Measurements from ENCODE around the gene CELSR2. TPM values are rescaled to one million over a fixed set of nuclear protein-coding genes. Genes with fewer than 3 reads are reported as not detected.
A peak's percentile ranks its signal among the peaks of the same experiment; 100 is the strongest.

CELSR2 gene
- polyA plus RNA-seq, 6 donors from 2014 or later = 0.06 to 0.17 TPM; not detected in 4

DNA sequence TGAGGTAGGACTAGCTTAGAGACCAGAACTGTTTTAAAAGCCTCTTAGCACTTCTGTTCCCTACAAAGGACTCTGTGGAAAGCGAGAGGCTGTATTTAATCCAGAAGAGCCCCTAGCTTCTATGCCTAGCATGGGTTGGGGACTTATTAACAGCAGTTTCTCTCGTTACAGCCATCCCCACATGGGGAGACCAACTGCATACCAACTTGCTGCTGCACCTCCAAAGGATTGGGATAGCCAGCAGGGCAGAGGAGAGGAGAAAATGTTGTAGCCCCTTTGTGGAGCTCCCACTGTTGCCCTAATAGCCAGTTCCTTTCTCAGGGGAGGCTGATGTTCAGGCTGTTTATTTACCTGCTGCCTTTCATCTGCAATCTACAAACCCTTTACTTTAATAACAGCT, 11.0 kb upstream of the CELSR2 start:
- Mint-ChIP-seq H3K27ac (no peak overlapping the region), H3K27me3 (peaks cover 7 to 19% (median 18%) of the 10 kb centered on the region in 3 donors), H3K4me3 (no peak overlapping the region), H3K36me3 (peaks cover 16 to 33% of the 10 kb centered on the region in 2 donors), H3K9me3 (no peaks in the 10 kb centered on the region), H3K4me1 (peaks cover 15 to 23% (median 20%) of the 10 kb centered on the region in 3 donors)
- DNase-seq (no peak), ATAC-seq (ENCODE audit: low read depth in 2 of 2) (no peak)

DNA sequence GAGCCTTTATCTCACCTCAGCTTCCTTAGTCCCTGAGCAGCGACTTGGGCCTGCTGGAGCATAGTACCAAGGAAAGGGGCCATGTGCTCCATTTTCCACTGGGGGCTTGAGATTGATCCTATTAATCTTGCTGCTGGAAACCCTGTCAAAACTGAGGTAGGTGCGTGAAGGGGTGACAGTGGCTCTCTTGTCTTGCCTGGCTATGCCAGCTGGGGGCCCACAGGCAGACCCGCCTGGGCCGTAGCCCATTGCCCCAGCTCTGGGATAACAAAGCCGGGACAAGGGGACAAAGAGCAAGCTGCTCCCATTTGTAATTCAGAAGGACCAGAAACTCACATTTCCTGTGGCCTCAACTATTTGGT, 10.3 kb upstream of the CELSR2 start:
- Mint-ChIP-seq H3K4me1 (peaks cover 15 to 24% (median 20%) of the 10 kb centered on the region in 3 donors), H3K36me3 (peaks cover 16 to 33% of the 10 kb centered on the region in 2 donors), H3K27me3 (peaks cover 7 to 24% (median 23%) of the 10 kb centered on the region in 3 donors), H3K27ac (peak overlapping the region in 1 of 6 donors; percentile 70), H3K9me3 (no peaks in the 10 kb centered on the region), H3K4me3 (no peak overlapping the region)
- no peak for DNase-seq
- ATAC-seq (ENCODE audit: low read depth in 2 of 2) = no peak

GRCh38 chr1:109239409-109240068, 9.8 kb upstream of the CELSR2 start:
- Mint-ChIP-seq H3K4me3 (no peak overlapping the region), H3K9me3 (no peaks in the 10 kb centered on the region), H3K36me3 (peaks cover 16 to 33% of the 10 kb centered on the region in 2 donors), H3K27me3 (peaks cover 12 to 29% (median 28%) of the 10 kb centered on the region in 3 donors), H3K27ac (peak overlapping the region in 1 of 6 donors; percentile 88), H3K4me1 (peaks cover 15 to 29% (median 20%) of the 10 kb centered on the region in 3 donors)
- peak; percentile 74 to 86 for ATAC-seq (ENCODE audit: low read depth in 2 of 2)
- DNase-seq = no peak

DNA sequence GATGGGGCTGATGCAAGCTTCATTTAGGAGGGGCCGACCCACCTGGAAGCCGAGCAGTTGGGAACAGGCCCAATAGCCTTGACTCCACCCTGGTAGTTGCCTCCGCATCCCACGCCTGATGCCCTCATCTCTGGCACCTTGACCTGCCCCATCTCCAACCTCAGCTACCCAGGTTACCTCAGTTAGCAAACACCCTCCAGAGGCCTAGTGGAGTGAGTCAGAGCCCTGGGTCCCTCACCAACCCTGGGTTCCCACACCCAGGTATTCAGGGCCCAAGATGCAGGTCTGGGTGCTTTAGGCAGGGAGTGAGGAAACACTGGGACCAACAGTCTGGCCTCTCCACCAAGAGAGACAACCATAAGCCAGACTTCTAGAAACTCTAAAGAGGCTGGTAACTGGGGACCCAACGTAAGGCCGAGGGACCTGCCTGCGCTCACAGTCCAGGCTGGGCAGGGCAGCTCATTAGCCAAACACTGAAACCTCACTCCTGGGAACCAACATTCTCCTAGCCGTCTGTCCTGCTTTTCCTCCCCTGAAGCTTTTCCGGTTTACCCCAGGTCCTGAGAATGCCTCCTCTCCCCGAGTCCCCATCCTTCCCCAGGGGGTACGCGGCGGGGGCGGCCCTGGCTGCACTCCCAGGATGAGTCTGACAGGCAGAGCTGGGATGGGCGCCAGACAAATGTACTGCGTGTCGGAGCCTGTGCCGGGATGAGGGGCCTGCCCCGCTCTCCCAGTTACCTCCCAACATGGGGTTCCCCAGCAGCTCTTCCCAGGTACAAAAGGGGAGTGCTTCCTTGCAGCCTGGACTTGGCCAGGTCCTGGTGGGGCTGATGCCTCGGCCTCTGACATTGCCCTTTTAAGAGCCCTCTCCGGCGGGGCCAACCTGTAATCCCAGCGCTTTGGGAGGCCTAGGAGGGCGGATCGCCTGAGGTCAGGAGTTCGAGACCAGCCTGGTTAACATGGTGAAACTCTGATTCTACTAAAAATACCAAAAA, 8.9 kb upstream of the CELSR2 start:
- no peak for DNase-seq
- H3K9me3 Mint-ChIP-seq = no peaks in the 10 kb centered on the region
- peaks cover 12 to 25% of the 10 kb centered on the region in 2 donors for H3K36me3 Mint-ChIP-seq
- ATAC-seq (ENCODE audit: low read depth in 2 of 2) = no peak
- peak overlapping the region in 1 of 6 donors; percentile 19 for H3K27ac Mint-ChIP-seq
- H3K4me3 Mint-ChIP-seq = peak overlapping the region in 2 of 8 donors; percentile 30 to 67
- peaks cover 15 to 29% (median 20%) of the 10 kb centered on the region in 3 donors for H3K4me1 Mint-ChIP-seq
- H3K27me3 Mint-ChIP-seq = peaks cover 17 to 34% (median 32%) of the 10 kb centered on the region in 3 donors

- peak overlapping the region in 1 of 8 donors; percentile 12 for H3K4me3 Mint-ChIP-seq
- no peak for DNase-seq
- H3K27ac Mint-ChIP-seq = peak overlapping the region in 2 of 6 donors; percentile 19 to 20
- ATAC-seq (ENCODE audit: low read depth in 2 of 2) = no peak
- H3K4me1 Mint-ChIP-seq = peaks cover 15 to 29% (median 20%) of the 10 kb centered on the region in 3 donors
- peaks cover 18 to 37% (median 34%) of the 10 kb centered on the region in 3 donors for H3K27me3 Mint-ChIP-seq
- H3K36me3 Mint-ChIP-seq = peaks cover 5 to 16% of the 10 kb centered on the region in 2 donors
- H3K9me3 Mint-ChIP-seq = no peaks in the 10 kb centered on the region
Measured at GRCh38 chr1:109241344-109241743, 8.0 kb upstream of the CELSR2 start.

GRCh38 chr1:109241841-109242345, 7.4 kb upstream of the CELSR2 start:
- ATAC-seq (ENCODE audit: low read depth in 2 of 2) (no peak), DNase-seq (no peak)
- Mint-ChIP-seq H3K4me1 (peaks cover 15 to 29% (median 20%) of the 10 kb centered on the region in 3 donors), H3K4me3 (no peak overlapping the region), H3K36me3 (peaks cover 5 to 16% of the 10 kb centered on the region in 2 donors), H3K27me3 (peaks cover 22 to 43% (median 40%) of the 10 kb centered on the region in 3 donors), H3K27ac (peak overlapping the region in 2 of 6 donors; percentile 40 to 90), H3K9me3 (no peaks in the 10 kb centered on the region)

GRCh38 chr1:109242387-109242786, 7.0 kb upstream of the CELSR2 start:
- Mint-ChIP-seq H3K4me3 (no peak overlapping the region), H3K4me1 (peaks cover 15 to 29% (median 20%) of the 10 kb centered on the region in 3 donors), H3K27me3 (peaks cover 22 to 46% (median 45%) of the 10 kb centered on the region in 3 donors), H3K27ac (peak overlapping the region in 2 of 6 donors; percentile 40 to 90), H3K9me3 (no peaks in the 10 kb centered on the region), H3K36me3 (peaks cover 5 to 14% of the 10 kb centered on the region in 2 donors)
- no peak for DNase-seq
- ATAC-seq (ENCODE audit: low read depth in 2 of 2) = no peak

DNA sequence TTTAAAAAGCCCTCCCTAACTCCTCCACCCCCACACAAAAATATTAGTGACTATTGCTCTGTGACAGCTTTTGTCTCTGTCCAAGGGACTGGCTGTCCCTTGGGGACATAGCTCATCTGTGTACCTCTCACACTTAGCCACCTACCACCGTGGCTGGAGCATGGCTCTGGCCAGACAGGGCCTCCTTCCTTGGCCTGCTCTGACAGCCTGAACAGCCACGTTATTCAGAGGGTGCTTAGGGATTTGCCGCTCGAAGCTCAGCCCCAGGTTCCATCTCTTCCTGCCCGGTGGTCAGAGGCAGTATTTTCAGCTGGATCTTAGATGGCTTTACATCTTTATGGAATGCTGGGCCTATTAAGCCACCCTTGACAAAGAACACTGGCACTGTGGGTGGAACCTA, 6.1 kb upstream of the CELSR2 start:
- no peak overlapping the region for H3K4me3 Mint-ChIP-seq
- no peak for DNase-seq
- H3K27me3 Mint-ChIP-seq = peaks cover 22 to 50% (median 46%) of the 10 kb centered on the region in 3 donors
- H3K9me3 Mint-ChIP-seq = no peaks in the 10 kb centered on the region
- no peak for ATAC-seq (ENCODE audit: low read depth in 2 of 2)
- H3K27ac Mint-ChIP-seq = peak overlapping the region in 1 of 6 donors; percentile 37
- peaks cover 15 to 29% (median 20%) of the 10 kb centered on the region in 3 donors for H3K4me1 Mint-ChIP-seq
- H3K36me3 Mint-ChIP-seq = peaks cover 5 to 8% of the 10 kb centered on the region in 2 donors

GRCh38 chr1:109243860-109244552, 5.3 kb upstream of the CELSR2 start:
- ATAC-seq (ENCODE audit: low read depth in 2 of 2) = no peak
- peak overlapping the region in 1 of 8 donors; percentile 50 for H3K4me3 Mint-ChIP-seq
- DNase-seq = no peak
- H3K27me3 Mint-ChIP-seq = peaks cover 24 to 55% (median 46%) of the 10 kb centered on the region in 3 donors
- H3K36me3 Mint-ChIP-seq = peaks cover 0 to 1% of the 10 kb centered on the region in 2 donors
- H3K9me3 Mint-ChIP-seq = no peaks in the 10 kb centered on the region
- H3K4me1 Mint-ChIP-seq = peaks cover 15 to 29% (median 20%) of the 10 kb centered on the region in 3 donors
- no peak overlapping the region for H3K27ac Mint-ChIP-seq

DNA sequence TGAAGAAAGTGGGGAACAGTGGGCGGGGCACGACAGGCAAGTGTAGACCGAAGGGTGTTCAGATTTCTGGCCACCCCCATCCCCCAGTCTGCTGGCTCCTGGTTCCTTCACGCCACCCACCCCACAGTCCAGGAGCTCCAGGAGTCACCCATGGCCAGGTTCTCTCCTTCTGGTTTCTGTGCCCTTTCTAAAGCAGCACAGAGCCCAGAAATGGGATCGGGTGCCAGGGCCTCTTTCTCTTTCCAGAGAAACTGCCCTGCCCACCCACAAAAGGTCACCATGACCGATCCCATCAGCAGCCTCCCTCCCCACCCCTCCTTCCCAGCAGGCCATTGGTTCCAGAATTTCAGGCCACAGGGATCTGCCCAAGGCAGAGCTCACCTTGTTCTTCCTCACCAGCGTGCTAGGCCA, 3.2 kb upstream of the CELSR2 start:
- ATAC-seq (ENCODE audit: low read depth in 2 of 2) = no peak
- Mint-ChIP-seq H3K9me3 (no peaks in the 10 kb centered on the region), H3K27ac (no peak overlapping the region)

DNA sequence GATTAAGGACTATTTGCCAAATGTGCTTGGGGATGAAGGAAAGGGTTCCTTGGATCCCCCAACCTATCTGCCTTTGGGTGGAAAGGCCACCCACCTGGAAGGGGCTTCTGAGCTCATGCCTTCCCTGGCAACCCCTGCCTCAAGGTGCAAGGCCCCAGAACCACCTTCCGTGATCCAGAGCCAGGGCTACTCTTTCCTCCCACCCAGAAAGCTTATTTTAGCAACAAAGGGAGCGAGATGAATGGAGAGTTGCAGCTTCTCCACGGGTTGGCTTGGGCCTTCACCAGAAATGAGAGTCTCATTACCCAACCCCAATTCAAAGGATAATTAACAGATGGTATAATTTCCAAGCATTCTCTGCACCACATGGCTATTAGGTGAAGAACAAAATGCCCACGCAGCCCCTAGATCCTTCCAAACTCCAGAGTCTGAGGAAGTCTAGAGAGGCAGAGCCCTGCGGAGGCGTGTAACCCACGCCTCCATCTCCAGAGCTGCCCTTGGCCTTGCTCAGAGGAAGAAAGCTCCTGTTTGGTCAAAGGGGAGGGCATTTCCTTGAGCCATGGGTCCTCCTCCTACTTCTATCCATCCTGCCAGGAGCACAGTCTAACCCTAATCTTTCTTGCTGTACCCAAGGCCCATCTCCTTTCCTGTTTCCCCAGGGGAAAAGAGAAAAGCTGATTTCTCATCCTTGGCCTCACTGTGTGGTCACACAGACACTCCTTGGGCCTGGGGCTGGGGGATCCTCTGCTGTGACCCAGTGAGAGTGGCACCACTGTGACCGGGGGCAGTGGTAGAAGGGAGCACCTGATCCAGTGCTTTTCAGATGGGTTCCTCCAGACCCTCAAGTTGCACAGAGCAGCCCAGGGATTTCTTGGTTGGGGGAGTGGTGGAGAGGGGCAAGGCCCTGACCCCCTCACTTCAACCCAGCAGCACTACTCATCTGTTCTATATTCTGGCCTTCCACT, 1.7 kb upstream of the CELSR2 start:
- peaks cover 28 to 70% (median 48%) of the 10 kb centered on the region in 3 donors for H3K27me3 Mint-ChIP-seq
- ATAC-seq (ENCODE audit: low read depth in 2 of 2) (no peak), DNase-seq (no peak)
- H3K4me1 Mint-ChIP-seq = peaks cover 5 to 20% (median 7%) of the 10 kb centered on the region in 3 donors
- no peaks in the 10 kb centered on the region for H3K36me3 Mint-ChIP-seq
- no peak overlapping the region for H3K27ac Mint-ChIP-seq
- peak overlapping the region in 3 of 8 donors; percentile 29 to 71 (median 32) for H3K4me3 Mint-ChIP-seq
- H3K9me3 Mint-ChIP-seq = no peaks in the 10 kb centered on the region

More for the DNA sequence above, 3.2 kb upstream of the CELSR2 start:
- Mint-ChIP-seq H3K27me3 (peaks cover 28 to 69% (median 54%) of the 10 kb centered on the region in 3 donors), H3K4me3 (peak overlapping the region in 1 of 8 donors; percentile 25), H3K4me1 (peaks cover 19 to 35% (median 21%) of the 10 kb centered on the region in 3 donors), H3K36me3 (no peaks in the 10 kb centered on the region)
- no peak for DNase-seq

DNA sequence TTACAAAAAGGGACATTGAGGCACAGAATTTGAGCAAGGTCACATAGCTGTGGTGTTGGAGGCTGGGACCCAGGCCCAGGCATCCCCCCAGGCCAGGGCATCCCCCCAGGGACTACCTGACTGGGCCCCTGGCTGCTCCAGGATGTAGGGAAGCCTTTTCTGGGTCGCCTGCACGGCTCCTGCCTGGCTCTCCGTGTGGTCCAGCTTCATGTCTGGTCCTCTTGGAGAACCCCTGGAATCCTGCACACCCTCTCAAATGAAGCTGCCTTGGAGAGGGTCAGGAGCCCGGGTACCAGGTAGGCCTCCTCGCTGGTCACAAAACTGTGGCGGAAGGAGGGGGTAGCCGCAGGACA, 919 bp upstream of the CELSR2 start:
- DNase-seq = no peak
- H3K27me3 Mint-ChIP-seq = peaks cover 25 to 63% (median 44%) of the 10 kb centered on the region in 3 donors
- no peaks in the 10 kb centered on the region for H3K36me3 Mint-ChIP-seq
- peaks cover 7 to 22% (median 9%) of the 10 kb centered on the region in 3 donors for H3K4me1 Mint-ChIP-seq
- no peak overlapping the region for H3K27ac Mint-ChIP-seq
- no peaks in the 10 kb centered on the region for H3K9me3 Mint-ChIP-seq
- peak overlapping the region in 4 of 8 donors; percentile 28 to 71 (median 38) for H3K4me3 Mint-ChIP-seq
- ATAC-seq (ENCODE audit: low read depth in 2 of 2) = no peak

Data from naive B cell (primary cell).